HG03196 (cell line): Measurements from ENCODE around the gene C22orf39.

Source experiments
- ATAC-seq: cut with Tn5 transposase; IDR thresholded peaks from one replicate; pipeline ENCODE4 v1.9.1; 2021; ENCODE audit not compliant: unreplicated experiment

C22orf39 gene, protein sequence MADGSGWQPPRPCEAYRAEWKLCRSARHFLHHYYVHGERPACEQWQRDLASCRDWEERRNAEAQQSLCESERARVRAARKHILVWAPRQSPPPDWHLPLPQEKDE

DNA sequence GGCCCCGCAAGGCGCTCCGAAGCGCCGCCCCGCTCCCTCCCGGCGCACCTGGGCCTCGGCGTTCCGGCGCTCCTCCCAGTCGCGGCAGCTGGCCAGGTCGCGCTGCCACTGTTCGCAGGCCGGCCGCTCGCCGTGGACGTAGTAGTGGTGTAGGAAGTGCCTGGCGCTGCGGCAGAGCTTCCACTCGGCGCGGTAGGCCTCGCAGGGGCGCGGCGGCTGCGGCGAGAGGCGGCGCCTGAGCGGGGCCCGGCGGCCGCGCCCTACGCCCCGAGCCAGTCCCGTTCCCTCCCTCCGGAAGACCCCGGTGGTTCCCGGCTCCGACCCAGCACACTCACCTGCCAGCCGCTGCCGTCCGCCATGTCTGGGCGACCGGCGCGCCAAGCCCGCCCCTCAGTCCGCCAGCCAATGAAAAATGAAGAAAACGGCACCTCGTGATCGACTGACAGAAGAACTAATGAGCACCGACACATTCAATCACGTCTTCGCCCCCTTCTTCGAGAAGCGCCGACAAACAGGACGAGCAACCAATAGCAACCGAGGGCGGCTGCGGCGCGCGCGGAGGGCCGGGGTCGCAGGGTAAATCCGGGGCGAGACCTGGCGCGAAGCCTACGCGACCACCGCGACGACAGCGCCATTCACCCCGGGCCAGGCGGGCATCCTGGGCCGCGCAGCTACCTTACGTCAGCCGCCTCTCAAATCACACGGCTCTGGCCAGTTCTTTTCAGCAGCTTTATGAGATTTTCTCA, at the start of gene C22orf39:
TSS of gene C22orf39 (minus strand) at position 382 of the 746 bp plus-strand sequence. CDS start at position 359, 23 bp downstream.
- peak; percentile 77 for ATAC-seq

- ATAC-seq, result no peak
Observed at GRCh38 chr22:19497245-19497644, 49.7 kb upstream of the C22orf39 start.

- no peak for ATAC-seq
Observed at GRCh38 chr22:19496324-19496630, 48.8 kb upstream of the C22orf39 start.

DNA sequence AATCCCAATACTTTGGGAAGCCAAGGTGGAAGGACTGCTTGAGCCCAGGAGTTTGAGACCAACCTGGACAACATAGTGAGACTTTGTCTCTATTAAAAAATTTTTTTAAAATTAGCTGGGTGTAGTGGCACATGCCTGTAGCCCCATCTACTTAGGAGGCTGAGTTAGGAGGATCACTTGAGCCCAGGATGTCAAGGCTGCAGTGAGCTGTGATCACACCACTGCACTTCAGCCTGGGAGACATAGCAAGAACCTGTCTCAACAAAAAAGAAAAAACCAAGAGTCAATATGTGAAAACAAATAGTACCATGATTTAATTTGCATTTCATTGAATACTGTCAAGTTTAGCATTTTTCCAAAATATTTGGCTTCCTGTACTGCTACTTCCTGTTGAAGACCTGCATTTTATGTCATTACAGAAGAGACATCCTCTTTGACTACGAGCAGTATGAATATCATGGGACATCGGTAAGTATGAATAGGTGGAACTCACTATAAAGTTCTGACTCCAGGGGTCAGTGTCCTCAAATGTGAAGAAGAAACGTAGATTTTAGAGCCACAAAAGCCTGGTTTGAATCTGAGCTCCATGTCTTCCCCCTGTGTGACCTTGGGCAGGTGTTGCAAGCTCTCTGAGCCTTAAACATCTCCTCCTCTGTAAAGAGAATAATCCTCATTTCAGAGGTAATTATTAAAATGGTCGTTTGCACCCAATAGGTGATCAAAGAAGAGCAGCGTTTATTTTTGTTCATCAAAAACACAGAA, 48.2 kb upstream of the C22orf39 start:
- no peak for ATAC-seq

DNA sequence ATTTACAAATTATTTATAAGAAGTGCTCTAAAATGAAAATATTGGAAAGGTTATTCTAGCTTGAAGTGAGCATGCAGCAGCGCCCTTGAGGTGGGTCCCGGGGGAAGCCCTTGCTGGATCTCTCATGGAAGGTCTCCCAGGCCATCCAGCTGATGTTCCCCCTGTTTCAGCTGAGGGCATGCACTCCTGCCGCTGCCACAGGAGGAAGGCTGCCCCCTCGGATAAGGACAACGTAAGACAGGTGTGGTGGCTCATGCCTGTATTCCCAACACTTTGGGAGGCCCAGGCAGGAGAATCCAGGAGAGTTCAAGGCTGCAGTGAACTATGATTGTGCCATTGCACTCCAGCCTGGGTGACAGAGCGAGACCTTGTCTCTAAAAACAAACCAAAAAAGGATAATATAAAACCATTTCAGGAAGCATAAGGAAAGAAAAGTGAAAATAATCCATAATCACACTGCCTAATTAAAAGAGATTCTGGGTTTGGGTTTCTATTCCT, 47.2 kb upstream of the C22orf39 start:
- no peak for ATAC-seq

DNA sequence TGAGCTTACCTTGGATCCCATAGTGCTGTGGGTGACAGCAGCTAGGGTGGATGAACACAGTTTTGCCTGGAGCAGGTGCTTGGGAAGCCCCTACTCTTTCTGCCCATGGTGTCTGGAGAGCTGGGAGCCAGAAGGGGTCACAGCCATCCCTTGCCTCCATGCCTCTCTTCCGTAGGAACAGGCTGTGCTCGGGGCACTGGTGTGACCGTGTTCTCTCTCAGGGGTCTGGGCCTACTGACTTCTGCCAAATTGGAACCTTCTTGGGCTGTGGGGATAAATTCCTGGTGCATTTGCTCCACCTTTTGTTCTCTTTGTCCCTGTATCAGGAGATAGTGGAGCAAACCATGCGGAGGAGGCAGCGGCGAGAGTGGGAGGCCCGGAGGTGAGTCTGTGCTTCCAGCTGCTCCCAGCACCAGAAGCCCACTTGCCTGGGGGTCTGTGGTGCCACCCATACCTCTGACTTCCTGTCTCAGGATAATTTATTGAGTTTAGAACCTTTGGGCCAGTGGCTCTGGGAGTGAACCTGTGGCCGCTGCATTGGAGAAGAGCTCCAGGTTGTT, 46.6 kb upstream of the C22orf39 start:
- no peak for ATAC-seq

DNA sequence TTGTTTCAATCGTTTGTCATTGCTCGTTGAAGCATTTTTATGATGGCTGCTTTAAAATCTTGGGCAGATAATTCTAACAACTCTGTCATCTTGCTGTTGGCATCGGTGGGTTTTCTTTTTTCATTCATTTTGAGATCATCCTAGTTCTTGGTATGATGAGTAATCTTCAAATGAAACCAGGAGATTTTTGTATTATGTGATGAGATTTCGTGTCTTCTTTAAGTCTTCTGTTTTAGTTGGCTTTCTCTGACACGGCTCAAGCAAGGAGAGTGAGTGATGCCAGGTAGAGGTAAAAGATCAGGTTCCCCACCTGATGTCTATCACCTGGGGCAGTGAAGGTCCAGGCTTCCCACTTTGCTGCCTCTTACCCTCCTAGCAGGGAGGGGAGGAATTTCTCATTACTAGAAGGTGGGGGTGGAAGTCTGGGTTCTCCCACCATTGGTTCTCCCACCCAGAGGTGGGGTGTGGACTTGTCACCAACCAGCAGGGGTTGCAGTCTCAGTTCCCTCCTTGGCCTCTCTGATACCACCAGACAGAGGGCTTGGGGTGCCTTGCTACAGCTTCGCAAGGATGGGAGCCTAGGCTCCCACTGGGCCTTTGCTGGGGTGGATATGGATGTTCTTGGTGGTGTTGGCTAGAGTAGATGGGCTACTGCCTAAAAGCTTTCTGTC, 45.1 kb upstream of the C22orf39 start:
- ATAC-seq, result no peak

DNA sequence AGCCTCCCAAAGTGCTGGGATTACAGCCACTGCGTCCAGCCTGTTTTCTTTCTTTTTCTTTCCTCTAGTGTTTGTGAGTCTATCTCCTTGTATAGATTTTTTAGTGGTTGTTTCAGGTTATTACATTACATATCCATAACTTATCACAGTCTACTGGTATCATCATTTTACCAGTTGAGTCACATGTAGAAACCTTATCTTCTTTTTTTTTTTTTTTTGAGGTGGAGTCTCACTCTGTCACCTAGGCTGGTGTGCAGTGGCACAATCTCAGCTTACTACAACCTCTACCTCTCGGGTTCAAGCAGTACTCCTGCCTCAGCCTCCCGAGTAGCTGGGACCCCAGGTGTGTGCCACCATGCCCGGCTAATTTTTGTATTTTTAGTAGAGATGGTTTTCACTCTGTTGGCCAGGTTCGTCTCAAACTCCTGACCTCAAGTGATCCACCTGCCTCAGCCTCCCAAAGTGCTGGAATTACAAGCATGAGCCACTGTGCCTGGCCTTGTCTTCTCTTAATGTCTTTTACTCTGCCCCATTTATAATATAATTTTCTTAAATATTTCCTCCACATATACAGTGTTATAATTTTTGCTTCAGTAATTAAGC, 43.2 kb upstream of the C22orf39 start:
- no peak for ATAC-seq

GRCh38 chr22:19488884-19489843, 41.7 kb upstream of the C22orf39 start:
- ATAC-seq, result no peak

DNA sequence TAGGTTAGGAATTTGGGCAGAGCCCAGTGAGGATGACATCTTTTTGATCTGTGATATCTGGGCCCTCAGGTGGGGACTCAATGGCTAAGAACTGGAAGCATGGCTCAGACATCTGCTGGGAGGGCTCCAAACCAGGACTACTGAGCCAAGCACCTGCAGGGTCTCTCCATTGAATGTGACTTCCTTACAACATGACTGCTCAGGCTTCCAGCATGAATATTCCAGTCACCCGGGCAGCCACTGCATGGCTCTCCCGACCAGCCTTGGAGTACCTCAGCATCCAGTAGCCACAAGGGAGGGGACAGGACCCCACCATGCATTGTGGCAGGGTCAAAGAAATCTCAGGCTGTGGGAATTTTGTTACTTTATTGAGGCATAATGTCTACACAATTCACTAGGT, 40.8 kb upstream of the C22orf39 start:
- no peak for ATAC-seq

- no peak for ATAC-seq
Observed at GRCh38 chr22:19483481-19484244, 36.2 kb upstream of the C22orf39 start.

DNA sequence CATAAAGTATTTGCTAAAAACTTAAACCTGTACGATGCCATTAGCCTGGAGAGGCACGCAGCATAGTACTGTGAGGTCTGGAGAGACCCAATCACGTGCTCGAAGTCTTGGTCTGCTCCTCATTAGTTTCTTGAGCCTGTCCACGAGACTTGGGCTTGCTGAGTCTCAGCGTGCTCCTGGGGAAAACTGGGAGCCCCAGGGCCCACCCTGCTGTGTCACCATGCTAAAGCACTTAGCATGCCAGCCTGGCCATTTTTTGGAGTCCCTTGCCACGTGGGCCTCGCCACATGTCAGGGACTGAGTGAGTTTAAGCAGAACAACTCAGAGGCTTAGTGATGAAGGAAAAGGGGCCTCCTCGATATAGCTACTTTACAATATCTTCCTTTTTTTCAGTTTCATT, 34.8 kb upstream of the C22orf39 start:
- no peak for ATAC-seq

- ATAC-seq, result no peak
Observed at GRCh38 chr22:19480789-19481188, 33.3 kb upstream of the C22orf39 start.

DNA sequence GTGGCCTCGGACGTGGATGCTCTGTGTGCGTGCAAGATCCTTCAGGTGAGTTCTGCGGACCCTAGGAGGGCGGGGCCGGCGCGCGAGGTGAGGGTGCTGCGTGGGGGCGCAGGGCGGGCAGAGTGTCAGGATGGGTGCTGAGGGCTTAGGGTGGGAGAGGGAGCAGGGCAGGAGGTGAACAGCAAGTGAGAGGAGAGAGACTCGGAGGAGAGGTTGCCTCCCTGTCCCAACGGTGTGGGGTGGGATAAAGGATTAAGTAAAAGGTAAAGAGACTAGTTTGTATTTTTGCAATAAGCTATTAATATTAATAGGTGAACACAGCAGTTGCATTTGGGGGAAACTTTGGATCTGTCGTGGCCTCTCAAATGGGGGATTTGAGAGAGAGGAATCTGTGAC, 32.7 kb upstream of the C22orf39 start:
- ATAC-seq, result no peak

DNA sequence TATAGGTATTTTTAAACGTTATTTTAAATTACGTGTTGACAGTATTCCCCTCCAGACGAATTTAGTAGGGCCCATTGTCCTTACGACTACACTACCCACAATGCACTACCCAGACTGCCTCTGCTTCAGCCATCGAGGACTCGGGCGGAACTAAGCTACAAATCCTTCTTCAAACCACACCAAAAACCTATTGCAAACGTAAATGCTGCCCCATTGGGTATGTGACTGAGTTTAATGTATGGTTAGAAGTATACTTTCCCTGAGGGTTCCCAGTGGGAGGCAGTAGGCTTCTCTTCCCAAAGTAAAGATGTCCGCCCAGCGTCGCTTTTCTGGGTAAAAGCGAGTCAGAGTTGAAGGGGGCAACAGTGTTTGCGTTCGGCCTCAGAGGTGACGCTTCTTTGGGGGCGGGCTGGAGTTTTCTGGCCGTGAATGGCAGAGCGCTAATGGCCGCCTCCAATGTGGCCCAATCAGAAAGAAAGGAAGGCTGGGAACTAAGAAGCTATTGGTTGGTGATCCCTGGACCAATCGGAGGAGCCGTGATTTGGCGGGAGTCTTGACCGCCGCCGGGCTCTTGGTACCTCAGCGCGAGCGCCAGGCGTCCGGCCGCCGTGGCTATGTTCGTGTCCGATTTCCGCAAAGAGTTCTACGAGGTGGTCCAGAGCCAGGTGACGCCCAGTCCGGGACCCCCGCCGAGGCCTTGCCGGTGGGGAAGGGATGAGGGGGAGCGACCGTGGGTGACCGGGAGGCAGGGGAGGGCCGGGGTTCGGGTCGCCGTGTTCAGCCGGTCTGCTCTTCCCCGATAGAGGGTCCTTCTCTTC, 32.1 kb upstream of the C22orf39 start, which contains the start of gene CDC45:
TSS of gene CDC45 (plus strand) at position 566 of the 818 bp plus-strand sequence. CDS start at position 615, 49 bp downstream.
- ATAC-seq, result peak; percentile 76

DNA sequence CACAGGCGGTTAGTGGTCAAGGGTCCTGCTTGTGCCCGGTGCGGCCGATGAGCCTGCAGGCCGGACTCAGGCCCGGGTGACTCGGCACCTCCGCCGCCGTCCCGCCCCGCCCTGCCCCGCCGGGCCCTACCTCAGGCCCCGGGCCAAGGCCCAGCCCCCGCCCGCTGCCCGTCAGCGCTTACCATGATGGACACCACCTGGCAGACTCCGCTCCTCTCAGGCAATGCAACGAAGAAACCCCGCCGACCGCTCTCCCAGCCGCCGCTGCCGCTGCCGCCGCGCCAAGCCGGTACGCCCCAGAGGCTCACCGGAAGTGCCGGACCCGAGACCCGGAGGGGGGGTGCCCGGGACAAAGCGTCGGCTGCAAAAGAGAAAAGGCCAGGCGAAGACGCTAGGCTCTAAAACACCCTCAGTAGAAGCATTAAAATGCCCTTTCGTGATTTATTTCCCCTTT, 31.4 kb upstream of the C22orf39 start, which contains the start of gene UFD1:
TSS of gene UFD1 (minus strand) at position 293 of the 454 bp plus-strand sequence. CDS start at position 185, 108 bp downstream.
- peak; percentile 43 for ATAC-seq

- peak; percentile 4 for ATAC-seq
Observed at GRCh38 chr22:19478045-19478900, 30.8 kb upstream of the C22orf39 start.
